A549 treated with CpdA at 1 μM for 4 hours (cell line): ENCODE results near the gene RIT2. TPM values are rescaled to one million over a fixed set of nuclear protein-coding genes. Genes with fewer than 3 reads are reported as not detected.

Experiments
- total RNA-seq: library from RNA; stranded (reverse); fragments of 200-300 nt; extraction: Qiagen RNA extraction; gene quantifications from 5 replicates; pipeline ENCODE4 v1.2.3, GENCODE V29; 2022; ENCODE audit warnings: low read depth

Gene RIT2
- total RNA-seq: not detected in 5 replicates

DNA sequence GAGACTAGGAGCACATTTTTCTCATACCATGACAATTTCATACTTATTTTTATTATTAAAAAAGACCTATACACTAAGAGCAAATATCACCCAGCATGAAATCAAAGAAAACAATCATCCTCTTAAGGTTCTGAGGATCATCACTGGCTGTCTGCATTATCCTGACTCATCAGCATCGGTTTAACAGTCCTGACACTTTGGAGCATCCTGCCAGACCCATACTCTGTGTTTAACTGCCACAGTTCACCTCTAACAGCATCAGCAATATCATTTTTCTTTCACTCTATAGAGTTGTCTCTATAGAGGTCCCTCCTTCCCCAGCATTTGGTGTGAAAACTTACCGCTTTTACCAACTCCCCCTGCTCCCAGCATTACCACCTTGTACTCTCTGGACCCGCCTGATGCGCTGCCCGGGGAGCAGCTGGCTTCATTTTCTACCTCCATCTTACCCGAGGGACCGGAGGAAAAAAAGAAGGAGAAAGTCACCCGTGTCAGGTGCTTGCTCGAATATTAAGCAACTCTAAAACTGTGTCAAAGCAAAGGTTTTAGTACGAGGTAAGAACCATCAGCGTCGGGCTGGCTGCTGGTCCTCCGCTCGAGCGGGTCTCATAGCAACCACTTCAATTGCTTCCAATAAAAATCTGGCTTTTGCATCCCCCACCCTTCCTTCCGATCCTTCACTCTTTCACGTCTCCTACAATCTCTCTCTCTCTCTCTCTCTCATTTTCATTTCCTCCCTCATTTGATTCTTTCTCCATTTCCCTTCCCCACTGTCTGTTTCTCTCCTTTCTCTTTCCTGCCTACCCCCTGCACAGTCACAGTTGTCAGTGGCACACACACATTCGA, at the start of gene RIT2:
TSS of gene RIT2 (minus strand) at position 610 of the 846 bp plus-strand sequence.

Other genes with a start within 250 kb of the RIT2 start
- not detected in 5 replicates for gene SYT4, start 161.8 kb upstream of the RIT2 start, total RNA-seq